Psoas muscle (tissue), 8 donors: ENCODE data around the gene LKAAEAR1. TPM values are rescaled to one million over a fixed set of nuclear protein-coding genes. Genes with fewer than 3 reads are reported as not detected.
A peak's percentile ranks its signal among the peaks of the same experiment; 100 is the strongest.

Experiments used
- ATAC-seq, 4 donors: fragments of 200-7000 bp; cut with Tn5 transposase; one replicate each; pipeline ENCODE4 v1.9.1; 2020; ENCODE audit warnings: moderate library complexity in 3 of 4, mild to moderate bottlenecking in 2 of 4
- DNase-seq, 2 donors: peaks; one replicate each; pipeline ENCODE4 v3.0.0-alpha.2; 2020
- H3K27ac ChIP-seq: fragments of 200-600 bp; one replicate; pipeline ENCODE4 v1.8.0; 2022
- H3K27me3 ChIP-seq, 3 donors: fragments of 200-600 bp in 1 of 3; one replicate each; pipeline versions ENCODE4 v1.6.1 to v1.8.0; 2013 to 2022; ENCODE audit warnings: low read length in 2 of 3, mild to moderate bottlenecking in 2 of 3, moderate library complexity in 1 of 3; ENCODE audit not compliant: insufficient read depth in 3 of 3
- H3K36me3 ChIP-seq, 2 donors: fragments of 200-600 bp in 1 of 2; one replicate each; pipeline versions ENCODE4 v1.6.1 to v1.8.0; 2013 to 2022; ENCODE audit warnings: low read depth in 1 of 2, mild to moderate bottlenecking in 1 of 2, moderate library complexity in 1 of 2; ENCODE audit not compliant: insufficient read depth in 1 of 2
- H3K4me1 ChIP-seq: fragments of 200-600 bp; one replicate; pipeline ENCODE4 v1.8.0; 2022
- H3K4me3 ChIP-seq: fragments of 200-600 bp; one replicate; pipeline ENCODE4 v1.8.0; 2022; ENCODE audit warnings: mild to moderate bottlenecking
- H3K9me3 ChIP-seq: fragments of 200-600 bp; one replicate; pipeline ENCODE4 v1.8.0; 2022
- WGBS, 3 donors: extraction: QIAGEN DNeasy Blood & Tissue Kit; methylation state at CpG; one replicate each; pipeline versions ENCODE4 v1.1.6 to v1.1.7; 2013; 5-methylcytosine and 5-hydroxymethylcytosine counted together
- intact Hi-C, 2 donors: fragments of 100-400 bp; cut with DNase I; formaldehyde crosslinking; loops; one replicate each; pipeline versions ENCODE4 v1.11.0 to v1.14.2; 2022
- polyA plus RNA-seq, 3 donors: library from polyadenylated mRNA; stranded (reverse); fragments of 200-250 nt; gene quantifications; one replicate each; pipeline ENCODE4 v1.2.3, GENCODE V29; 2013
- total RNA-seq, 4 donors: library from RNA; stranded (reverse); fragmentation: NEBNext Ultra II Directional in 2 of 4; extraction: Animal tissue kit (Norgen Biotek cat#: 25700) in 2 of 4; gene quantifications; one replicate each; pipeline versions ENCODE4 v1.2.1 to v1.2.4, GENCODE V29; 2021 to 2023
- TF ChIP-seq, protein P1 (sequence below): fragments of 200-600 bp; IDR thresholded peaks from one replicate; pipeline ENCODE4 v1.8.0; 2022; ENCODE audit warnings: antibody characterized with exemption
- donor health status: healthy with polysubstance abuse.
- donor health status: DM: no; HTN: no; CAD: no; lungs with moderate emphysema.
- donor health status: Bipolar disorder and iron deficiency.
- donor health status: healthy.
- donor health status: DM: yes; HTN: yes; CAD: no.
- donor health status: DM: no; HTN: no; CAD: no.
- donor health status: DM: no; HTN: no; CAD: no.
- donor health status: DM: yes; HTN: yes; CAD: no.

The LKAAEAR1 gene
- total and polyA plus RNA-seq, 7 donors = not detected

DNA sequence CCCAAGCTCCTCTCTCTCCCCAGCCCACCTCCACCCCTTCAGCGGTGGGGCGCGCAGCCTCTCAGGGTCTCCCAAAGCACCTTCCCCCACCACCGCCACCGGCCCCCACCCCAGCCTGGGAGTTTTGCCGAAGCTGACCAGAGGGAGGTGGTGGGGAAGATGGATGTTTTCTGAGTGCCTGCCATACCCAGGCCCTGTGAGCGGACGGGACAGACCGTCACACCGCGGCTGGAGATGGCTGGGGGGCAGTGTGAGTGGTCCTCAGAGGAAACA, 42.5 kb downstream of the LKAAEAR1 start:
- TF ChIP-seq, protein P1, sequence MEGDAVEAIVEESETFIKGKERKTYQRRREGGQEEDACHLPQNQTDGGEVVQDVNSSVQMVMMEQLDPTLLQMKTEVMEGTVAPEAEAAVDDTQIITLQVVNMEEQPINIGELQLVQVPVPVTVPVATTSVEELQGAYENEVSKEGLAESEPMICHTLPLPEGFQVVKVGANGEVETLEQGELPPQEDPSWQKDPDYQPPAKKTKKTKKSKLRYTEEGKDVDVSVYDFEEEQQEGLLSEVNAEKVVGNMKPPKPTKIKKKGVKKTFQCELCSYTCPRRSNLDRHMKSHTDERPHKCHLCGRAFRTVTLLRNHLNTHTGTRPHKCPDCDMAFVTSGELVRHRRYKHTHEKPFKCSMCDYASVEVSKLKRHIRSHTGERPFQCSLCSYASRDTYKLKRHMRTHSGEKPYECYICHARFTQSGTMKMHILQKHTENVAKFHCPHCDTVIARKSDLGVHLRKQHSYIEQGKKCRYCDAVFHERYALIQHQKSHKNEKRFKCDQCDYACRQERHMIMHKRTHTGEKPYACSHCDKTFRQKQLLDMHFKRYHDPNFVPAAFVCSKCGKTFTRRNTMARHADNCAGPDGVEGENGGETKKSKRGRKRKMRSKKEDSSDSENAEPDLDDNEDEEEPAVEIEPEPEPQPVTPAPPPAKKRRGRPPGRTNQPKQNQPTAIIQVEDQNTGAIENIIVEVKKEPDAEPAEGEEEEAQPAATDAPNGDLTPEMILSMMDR = no peak
- H3K36me3 ChIP-seq = no peaks in the 10 kb centered on the region
- H3K4me3 ChIP-seq = peak overlapping the region; percentile 58
- ATAC-seq (no peak), DNase-seq (no peak)
- H3K27me3 ChIP-seq = peaks cover 0 to 90% (median 27%) of the 10 kb centered on the region in 3 donors
- peak overlapping the region; percentile 61 for H3K27ac ChIP-seq
- 4 to 6% (median 5%) methylated on average over 11 of the region's 11 CpGs for WGBS, 3 donors
- H3K9me3 ChIP-seq = no peaks in the 10 kb centered on the region
- peaks cover 10% of the 10 kb centered on the region for H3K4me1 ChIP-seq
- intact Hi-C loops = no loop called here

DNA sequence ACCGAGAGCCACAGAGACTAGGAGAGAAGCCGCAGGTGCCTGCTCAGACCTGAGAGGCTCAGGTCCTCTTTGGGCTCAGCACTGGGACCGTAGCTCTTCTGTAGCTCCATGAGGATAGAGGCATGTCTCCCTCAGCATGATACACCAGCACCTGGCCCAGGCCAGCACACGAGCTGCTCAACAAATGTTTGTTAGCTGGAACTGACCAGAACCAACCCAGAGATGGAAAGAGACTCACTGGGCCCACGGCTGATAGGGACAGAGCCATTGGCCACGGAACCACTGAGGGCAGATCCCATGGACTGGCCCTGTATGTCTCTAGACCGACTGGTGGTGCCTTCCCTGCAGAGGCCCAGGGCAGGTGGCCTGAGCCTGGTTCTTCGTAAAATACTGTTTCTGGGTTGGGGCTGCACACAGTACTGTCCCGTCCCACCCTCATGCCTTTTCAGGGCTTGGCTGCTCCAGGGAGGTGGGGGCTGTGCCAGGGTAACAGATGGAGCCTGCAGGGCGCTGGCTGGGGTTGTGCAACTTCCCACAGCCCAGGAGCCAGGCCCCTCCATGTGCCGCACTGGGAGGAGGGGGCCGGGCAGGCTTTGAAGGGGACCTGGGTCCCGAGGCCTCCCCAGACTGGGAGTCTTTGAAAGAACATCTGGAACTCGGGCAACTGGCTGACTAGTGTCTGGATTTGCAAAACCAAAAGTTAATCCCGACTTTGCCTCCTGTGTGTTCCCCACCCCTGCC, 43.0 kb downstream of the LKAAEAR1 start:
- peak overlapping the region; percentile 58 for H3K4me3 ChIP-seq
- intact Hi-C loops = no loop called here
- no peak overlapping the region for H3K27ac ChIP-seq
- WGBS, 3 donors = 23 to 30% (median 25%) methylated on average over 15 of the region's 15 CpGs
- peaks cover 10% of the 10 kb centered on the region for H3K4me1 ChIP-seq
- TF ChIP-seq, protein P1 = no peak
- no peaks in the 10 kb centered on the region for H3K9me3 ChIP-seq
- ATAC-seq (no peak), DNase-seq (no peak)
- H3K27me3 ChIP-seq = peaks cover 0 to 89% (median 25%) of the 10 kb centered on the region in 3 donors
- no peaks in the 10 kb centered on the region for H3K36me3 ChIP-seq

DNA sequence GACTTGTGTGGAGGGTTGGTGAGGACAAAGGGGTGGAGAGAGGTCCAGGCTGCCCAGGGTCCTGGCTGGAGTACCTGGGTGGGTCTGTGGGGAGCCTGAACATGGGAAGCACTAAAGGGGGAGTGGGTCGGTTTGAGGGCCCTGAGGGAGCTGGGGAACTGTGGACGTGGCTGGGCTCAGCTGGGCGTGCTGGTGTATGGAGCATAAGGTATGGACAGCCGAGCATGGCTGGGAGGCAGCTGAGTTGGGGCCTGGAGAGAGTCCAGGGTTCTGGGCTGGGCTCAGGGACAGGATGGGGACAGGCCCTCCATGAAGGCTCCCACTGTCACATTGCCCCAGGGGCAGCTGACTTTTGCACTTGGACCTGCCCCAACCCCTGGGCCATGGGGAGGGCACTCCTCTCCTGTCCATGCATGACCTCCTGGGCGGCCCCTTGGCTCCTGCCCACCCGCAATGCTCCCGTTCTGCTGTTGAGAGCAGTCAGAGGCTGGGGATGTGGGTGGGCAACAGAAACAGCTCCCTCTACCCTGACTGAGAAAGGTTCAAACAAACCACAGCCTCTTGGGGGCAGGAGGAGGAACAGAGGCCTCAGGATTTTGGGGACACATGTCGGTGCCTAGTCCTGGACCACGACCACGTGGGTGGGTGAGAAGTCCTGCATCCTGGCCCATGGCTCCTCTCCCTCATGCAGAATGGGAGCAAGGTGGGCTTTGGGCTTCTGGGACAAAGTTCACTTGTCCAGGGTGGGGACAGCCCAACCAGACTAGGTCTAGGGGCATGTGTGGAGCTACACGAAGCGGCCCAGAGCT, 43.8 kb downstream of the LKAAEAR1 start:
- Histone ChIP-seq H3K27ac (no peak overlapping the region), H3K4me3 (no peak overlapping the region), H3K4me1 (peaks cover 10% of the 10 kb centered on the region), H3K27me3 (peaks cover 0 to 82% (median 21%) of the 10 kb centered on the region in 3 donors), H3K36me3 (peaks cover 0 to 1% of the 10 kb centered on the region in 2 donors), H3K9me3 (no peaks in the 10 kb centered on the region)
- DNase-seq (no peak), ATAC-seq (no peak)
- intact Hi-C loops = no loop called here
- 53 to 66% (median 56%) methylated on average over 12 of the region's 12 CpGs for WGBS, 3 donors
- TF ChIP-seq, protein P1 = no peak

DNA sequence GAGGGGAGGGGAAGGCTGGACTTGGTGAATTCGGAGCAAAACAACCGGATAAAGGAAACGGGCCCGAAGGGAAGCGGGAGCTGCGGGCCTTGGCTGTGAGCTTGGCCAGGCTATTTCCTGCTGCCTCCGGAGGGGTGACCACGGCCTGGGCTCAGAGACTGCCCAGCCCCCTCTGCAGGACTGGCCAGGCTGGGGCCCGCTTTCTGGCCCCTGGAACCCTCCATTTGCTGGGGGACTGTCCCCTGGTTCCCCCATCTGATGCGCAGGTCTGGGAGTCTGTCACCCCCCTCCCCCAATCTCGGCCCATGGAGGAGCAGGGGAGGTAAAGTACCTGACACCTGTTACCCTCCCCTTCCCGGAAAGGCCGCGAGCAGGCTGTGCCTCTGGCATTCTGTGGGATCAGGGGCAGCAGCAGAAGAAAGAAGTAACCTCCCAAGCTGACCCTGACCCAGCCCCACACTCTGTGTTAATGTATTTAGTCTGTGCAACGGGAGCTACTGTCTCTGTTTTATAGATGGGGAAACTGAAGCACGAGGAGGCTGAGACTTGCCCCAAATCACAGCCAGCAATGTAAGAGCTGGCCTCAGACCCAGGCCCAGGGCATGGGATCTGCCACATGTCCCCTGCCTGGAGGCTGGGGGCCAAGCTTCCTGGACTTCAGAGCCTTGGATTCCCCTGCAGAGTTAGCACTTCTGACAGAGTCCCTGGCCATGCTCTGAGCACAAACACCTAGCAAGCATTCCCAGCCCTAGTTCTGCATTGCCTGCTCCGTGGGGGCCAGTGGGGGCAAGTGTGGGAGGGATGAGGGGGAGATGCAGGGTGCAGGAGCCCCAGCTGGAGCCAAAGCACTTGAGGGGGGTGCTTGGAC, 44.7 kb downstream of the LKAAEAR1 start:
- WGBS, 3 donors = 8 to 13% (median 9%) methylated on average over 14 to 17 of the region's 17 CpGs
- intact Hi-C loops = loop anchor here (1.0 to 5.0 kb wide), 2 partner anchors 81 to 83 kb away; no protein-coding TSS in a partner anchor
- Histone ChIP-seq H3K27ac (peak overlapping the region; percentile 58), H3K9me3 (no peaks in the 10 kb centered on the region), H3K27me3 (peaks cover 0 to 74% (median 21%) of the 10 kb centered on the region in 3 donors), H3K4me3 (peak overlapping the region; percentile 67), H3K36me3 (peaks cover 0 to 8% of the 10 kb centered on the region in 2 donors), H3K4me1 (peaks cover 10% of the 10 kb centered on the region)
- TF ChIP-seq, protein P1 = no peak
- ATAC-seq (peak; percentile 22 to 45 (median 36)), DNase-seq (no peak)
